ENCODE data around the gene SYNGR1.

GRCh38 chr22:39381009-39381755, 31.4 kb downstream of the SYNGR1 start:
- TF ChIP-seq STAT1 (IDR thresholded peaks at IDR 0.05; ENCODE audit: unreplicated experiment) (no peak), EZH2phosphoT487 (IDR thresholded peaks at IDR 0.05; ENCODE audit: unreplicated experiment) (no peak), CTCF (conservative IDR thresholded peaks at IDR 0.05; ENCODE audit: low read depth in 2 of 2) (no peak), POLR2AphosphoS5 (IDR thresholded peaks at IDR 0.05; ENCODE audit: low read depth) (no peak)
